HG03558 (cell line): ENCODE results near the gene GRID1.

Experiments
- ATAC-seq: cut with Tn5 transposase; IDR thresholded peaks from one replicate; pipeline ENCODE4 v1.9.1; 2021; ENCODE audit warnings: moderate number of reproducible peaks; ENCODE audit not compliant: unreplicated experiment; ENCODE audit errors: extremely low read depth

The GRID1 gene

DNA sequence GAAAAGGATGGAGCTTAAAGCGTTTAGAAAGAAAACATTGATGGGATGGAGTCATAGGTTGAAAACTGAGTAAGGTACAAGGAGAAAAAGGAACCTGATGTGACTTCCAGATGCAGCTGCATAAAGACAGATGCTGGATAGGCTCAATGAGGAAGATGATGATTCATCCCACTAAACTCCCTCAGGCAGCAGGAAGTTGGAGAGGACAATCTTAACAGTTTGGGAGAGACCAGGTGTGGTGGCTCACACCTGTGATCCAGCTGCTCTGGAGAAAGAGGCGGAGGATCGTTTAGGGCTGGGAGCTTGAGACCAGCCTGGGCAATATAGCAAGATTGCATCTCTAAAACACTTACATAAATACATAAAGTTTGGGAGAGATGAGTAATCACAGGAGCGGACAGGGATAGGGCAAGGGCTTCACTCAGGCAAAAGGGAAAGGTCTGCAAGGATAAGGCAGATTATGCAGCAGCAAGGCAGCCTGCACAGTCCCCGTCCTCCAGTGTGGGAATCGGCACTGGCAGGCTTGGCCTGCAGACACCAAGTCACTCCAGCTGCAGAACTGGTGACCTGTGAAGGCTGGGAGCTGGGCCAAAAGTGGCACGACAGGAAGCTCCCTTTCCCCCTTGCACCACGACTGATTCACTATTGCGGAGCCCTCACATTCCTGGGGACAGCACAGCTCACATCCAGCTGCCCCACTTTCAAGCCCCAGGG lies 438.5 kb downstream of the GRID1 start:
- no peak for ATAC-seq

DNA sequence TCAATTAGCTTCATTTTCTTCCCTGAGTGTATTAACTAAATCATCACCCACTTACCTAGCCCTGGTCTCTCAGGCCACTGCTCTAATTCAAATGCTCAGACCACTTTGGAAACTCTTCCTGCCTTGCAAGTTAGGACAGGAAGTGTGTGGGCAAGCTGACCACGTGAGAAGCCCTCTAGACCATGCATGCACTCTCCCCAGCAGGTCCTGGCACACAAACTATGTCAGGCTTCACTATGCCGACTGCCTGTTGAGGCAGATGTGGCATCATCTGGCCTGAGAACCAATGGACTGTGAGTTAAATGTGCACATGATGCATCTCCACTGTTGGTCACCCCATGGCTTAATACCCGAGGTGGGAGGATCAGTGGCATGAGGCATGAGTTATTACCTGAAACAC lies 439.6 kb downstream of the GRID1 start:
- ATAC-seq = no peak

DNA sequence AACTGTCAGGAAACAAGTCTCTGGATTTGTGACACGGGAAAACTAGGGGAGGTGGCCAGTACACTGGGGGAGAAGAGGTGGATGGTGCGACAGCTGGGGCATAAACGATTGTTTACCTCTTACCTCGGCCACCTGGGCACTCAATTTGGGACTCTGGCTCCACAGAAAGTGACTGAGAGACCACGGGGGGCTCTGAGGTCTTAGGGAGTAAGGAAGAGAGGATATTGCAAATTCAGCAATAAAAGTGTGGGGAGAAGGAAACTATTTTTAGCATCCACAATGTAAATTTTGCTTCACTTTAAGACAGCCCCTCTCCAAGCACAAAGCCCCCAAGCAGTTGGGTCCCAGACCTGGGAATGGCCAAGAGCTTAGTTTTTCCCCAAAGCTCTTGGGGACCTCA lies 440.5 kb downstream of the GRID1 start:
- no peak for ATAC-seq

DNA sequence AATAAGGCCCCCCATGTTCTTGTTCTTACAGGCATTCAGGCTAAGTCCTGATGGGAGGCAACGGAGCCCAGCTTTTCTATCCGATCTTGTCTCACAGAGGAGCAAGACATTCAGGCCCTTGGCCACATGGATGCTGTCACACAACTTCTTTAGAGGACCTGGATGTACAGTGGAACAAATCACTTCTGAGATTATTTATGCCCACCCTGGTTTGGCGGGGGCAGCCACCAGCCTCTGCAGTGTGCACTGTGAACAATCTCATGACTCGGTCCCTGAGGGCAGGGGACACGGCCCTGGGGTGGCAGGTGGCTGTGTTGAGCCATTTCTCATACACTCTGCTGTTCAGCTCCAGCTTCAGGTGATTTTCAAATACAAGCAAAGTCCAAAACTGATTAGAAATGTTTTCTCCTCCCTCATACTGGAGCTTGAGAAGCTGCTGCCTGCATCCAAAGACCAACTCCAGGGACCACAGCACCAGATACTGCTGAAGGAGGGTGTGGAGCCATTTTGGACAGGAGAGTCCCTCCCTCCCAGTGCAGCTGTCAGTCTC lies 441.3 kb downstream of the GRID1 start:
- ATAC-seq = no peak

DNA sequence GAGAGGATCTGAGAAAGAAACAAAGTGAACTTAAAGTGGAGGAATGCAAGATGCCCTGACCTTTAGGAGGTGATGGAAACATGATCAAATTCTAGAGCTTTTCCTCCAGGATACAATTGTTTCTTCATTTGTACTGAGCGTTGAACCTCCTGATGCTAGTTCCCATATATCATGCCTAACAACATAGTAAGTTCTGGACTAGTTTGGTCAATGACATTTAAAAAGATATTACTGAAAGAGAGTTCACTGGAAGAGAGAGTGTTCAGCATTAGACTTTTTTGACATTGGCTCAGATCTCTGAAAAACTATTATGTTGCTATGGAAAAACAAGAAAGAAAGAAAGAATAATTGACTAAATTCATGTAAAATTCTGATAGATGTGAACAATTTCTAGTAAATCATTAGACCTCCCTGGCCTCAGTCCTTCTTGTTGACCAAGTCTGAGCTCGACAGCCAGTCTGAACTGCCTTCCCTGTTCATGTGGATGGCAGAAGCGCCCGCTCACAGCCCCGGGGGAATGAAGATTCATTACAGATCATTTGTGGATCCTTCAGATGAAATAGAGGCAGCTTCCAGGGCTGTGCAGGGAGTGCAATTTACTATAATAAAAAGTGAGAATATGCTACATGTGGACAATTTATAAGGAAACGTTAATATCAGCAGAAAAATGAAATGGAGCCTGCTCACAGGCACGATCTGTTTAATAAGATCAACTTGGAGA lies 442.1 kb downstream of the GRID1 start:
- no peak for ATAC-seq

DNA sequence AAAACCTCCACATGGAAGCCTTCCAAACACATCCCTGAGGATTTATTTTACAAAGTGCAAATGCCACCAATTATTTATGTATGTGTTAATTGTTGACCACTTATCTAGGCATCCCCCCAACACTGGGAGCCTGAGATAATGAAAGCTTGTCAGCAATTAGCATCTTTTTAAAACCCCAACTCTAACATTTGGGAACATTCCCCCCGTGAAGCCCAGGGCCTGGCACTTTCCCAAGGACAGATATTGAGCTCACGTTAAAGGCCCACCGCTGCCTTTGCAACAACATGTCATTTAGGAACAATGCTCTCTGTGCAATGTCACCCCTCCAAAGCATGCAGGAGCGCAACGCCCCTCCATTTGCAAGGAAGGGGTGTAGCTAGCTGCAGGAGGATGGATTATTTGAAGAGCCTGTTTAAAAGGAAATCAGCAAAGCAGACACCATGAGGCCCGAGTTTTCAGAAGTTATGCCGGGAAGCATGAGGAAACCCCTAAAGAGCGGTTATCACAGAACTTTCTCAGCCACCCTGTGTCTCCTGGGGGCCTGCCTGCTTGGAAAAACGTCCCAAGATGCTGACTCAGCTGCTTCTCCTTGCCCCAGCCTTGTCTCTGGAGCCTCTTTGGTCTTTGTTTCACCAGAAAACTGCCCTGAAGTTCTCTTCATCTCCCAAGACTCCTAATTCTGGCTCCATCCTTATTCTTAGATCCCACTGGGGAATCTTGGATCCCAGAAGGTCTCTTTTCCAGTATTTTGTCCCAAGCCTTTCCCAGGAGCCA lies 444.1 kb downstream of the GRID1 start:
- no peak for ATAC-seq

DNA sequence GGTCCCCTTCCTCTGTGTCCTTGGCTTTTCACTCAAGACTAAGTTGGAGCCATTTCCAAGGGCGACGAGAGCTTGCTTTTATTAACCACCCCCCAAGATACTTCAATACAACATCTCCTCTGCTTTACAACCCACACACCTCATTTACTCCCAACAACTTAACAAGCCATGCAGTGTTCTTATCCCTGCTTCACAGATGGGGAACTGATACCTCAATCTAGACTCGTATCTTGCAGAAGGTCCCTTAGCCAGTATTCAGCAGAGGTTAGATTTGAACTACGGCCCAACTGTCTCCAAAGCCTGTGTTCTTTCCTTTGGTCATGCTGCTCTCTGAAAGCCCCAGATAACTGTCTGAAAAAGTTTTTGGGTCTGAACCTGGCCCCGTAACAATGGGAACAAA lies 444.8 kb downstream of the GRID1 start:
- ATAC-seq = no peak

DNA sequence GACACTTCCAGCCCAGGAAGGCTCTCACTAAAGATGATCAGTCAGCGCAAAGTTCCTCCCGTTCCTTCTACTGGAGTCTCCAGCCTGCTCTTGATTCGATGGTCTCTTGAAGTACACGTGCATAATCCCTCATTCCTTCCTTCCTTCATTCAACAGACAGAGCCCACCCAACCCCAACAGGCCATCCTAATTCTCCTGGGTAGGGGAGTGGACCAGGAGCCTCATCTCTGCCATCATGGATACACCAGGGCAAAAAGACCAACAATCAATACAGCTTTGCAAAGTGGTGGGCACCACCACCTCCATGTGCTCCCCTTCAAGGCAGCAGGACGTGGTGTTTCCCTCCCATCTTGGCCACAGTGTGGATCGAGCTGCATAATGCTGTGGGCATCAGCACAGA lies 446.3 kb downstream of the GRID1 start:
- no peak for ATAC-seq

DNA sequence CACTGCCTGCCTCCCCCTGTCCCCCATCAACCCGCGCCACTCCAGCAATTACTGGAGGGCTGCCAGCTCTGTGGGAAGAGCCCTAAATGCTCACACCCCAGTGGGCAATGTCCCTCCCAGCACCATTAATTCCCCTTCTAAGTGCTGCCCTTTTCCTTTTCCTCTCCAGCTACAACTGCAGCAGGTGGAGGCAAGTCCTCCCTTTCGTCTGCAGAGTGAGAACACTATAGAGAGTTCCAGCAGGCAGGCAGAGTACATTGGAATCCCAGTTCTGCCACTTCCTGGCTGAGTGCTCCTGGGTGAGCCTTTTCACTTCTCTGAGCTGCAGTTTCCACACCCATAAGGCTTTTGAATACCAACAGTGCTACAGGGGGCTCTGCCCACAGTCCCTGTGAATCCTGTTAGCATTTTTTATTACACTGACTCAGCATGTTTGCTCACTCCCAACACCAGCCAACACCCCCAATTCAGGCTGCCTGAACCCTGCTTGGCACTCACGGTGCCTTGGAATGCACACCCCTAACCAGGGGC lies 447.0 kb downstream of the GRID1 start:
- no peak for ATAC-seq

DNA sequence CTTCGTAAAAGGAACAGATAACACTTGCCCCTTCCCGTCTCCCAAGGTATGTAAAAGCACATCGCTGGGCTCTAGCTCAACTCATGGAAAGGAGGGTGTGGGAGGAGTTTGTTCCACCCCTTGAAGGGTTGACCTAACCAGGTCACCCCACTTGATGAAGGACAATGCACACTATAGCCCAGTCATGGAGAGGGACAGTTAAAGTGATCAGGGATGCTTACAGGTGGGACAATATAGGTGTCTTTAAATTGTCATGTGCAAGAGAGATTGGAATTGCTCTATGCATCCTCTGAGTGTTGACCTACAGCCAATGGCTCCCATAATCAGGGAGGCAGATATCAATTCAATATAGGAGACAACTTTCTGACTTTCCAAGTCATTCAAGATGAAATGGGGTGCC lies 448.2 kb downstream of the GRID1 start:
- ATAC-seq = no peak

DNA sequence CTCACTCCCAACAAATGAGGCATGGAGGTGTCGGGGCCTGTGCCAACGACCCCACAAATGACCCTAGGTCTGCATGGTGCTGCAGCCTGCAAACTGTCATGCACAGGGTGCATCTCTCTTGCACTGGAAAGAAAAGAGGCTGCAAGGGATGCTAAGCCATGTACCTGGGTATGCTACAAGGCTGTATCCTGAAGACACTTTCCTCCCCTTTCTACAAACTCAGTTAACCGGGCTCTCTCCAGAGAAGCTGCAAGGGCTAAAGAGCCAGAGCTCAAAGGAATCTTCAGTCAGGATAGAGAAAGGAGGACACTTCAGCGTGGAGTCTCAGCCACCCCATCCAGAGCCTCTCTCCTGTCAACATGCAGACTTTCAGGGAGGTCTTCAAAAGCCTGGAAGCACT lies 449.0 kb downstream of the GRID1 start:
- no peak for ATAC-seq

DNA sequence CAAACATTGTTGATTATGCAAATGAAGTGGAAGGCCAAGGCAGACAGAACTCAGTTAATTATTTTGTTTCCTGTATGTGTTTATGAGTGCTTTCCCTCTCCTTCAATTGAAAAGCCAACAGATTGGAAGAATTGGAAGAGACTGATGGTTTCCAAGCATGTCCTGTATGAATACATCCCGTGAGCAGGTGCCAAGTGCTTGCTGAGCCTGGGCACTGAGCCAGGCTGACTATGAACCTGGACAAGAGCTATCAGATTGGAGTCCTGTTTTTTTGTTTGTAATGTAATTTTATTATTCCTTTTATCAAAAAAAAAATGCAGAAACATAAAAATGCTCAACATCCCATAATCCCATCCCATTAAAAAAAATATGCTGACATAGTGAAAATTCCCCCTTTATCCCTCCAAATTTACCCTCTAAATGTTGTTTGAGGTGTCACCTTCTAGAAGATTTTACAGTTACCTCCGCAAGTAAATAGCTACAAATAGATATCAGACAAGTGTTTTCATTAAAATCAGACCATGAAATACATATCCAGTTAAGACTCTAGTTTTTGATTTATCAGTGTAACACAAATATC lies 449.5 kb downstream of the GRID1 start:
- ATAC-seq = no peak

DNA sequence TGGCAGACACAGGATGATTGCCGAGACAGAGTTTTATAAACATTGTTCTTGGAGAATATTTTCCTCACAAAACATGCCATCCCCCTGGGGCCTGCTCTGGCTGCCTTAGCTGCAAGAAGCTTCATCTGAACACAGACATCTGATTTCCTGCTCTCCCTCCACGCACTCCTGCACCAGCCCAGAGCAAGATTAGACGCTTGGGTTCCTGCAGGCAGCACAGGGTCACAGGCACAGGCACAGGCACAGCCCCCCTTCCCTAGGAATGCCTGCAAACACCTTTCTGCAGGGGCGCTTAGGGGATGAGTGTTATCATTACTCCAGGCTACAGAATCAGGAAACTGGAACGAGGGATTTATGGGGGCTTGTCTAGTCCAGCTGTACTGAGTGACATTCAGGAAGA lies 450.3 kb downstream of the GRID1 start:
- ATAC-seq = no peak

DNA sequence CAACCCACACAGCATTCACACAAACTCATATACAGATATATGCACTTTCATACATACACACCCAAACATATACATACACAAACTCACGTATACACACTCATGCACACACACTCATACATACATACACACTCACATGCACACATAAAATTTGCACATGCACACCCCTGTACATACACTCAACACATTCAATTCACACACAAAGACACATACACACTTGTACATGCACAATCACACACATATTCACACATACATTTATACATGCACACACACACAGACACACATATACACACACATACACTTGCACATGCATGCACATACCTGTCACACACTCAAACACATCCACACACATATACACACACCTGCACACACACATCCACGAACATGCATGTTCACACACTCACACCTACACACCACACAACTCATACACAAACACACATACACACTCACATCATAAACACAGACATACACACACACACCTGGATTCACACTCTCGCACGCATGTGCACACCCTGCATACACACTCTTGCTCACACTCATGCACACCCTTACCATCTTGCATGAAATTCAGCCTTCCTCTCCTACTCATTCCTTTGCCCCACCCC lies 451.2 kb downstream of the GRID1 start:
- no peak for ATAC-seq

DNA sequence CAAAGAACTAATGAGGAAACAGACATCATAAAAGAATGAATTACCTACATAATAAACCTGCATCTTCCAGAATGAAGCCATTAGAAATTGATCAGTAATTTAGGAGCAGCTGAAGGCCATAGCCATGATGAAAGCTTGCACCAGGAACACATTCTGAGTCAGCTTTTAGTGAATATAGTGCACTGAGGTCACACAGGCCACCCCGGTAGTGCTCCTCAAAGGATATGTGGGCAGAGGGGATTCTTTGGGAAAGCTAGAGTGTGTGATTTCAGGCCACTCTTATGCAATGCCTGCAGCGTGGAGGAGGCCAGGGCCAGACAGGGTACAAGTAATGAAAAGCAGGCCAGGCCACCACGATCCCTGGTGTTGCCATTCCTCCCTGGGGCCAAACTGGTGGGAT lies 451.9 kb downstream of the GRID1 start:
- no peak for ATAC-seq

DNA sequence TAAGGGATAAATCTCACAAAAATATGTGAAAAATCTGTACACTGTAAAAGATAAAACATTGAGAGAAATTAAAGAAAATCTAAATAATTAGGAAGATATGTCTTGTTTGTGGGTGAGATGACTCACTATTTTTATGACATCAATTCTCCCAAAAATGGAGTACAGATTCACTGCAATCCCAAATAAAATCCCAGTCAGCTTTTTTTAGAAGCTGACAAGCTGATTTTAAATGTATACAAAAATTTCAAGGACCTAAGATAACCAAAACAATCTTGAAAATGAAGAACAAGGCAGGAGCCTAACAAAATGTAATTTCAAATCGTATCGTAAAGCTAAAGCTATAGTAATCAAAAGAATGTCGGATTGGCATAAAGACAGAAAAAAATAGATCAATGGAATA lies 458.1 kb downstream of the GRID1 start:
- no peak for ATAC-seq

DNA sequence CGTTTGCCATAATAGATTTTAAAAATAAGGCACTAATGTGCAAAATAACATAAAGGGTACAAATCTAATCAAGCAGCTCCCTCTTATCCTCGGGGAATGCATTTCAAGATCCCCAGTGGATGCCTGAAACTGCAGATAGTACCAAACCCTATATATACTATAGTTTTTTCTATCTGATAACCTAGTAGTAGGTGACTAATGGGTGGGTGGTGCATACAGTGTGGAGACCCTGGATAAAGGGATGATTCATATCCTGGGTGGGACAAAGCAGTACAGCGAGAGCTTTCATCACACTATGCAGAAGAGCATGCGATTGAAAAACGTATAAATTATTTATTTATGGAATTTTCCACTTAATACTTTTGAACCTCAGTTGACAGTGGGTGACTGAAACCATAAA lies 464.5 kb downstream of the GRID1 start:
- ATAC-seq = no peak

DNA sequence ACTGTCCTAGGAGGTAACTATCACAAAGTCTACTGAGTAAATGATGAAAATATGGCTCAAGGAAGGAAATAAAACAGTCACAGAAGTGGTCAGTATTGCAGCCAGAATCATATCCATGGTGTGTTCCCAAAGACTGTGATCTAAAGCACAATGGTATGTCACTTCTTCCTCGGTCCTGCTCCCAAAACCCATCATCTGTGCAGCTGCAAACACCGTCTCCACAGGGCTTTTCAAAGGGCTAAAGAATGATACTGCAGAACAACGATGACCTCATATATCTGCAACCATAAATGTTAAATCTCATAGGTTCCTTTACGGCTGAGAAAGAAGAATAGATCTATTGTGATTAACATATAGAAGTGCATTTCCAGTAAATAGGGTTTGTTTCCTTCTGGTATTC lies 465.0 kb downstream of the GRID1 start:
- ATAC-seq = no peak

DNA sequence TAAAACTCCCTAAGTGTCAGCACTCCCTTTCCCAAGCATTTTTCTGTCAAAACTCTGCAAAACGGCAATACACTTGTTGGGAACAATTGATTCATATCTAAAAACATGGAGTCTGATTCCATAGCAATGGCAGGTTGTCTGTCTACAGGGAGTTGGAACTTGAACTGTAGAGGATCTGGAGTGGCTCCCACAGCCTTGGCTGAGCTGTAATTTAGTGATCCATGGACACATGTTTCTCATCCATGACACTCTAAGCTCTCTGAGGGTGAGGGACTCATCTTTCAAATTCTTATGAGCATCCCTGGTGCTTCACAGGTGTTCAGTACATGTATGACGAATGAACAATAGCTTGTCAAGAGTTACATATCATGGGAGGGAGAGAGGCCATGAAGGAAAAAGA lies 466.1 kb downstream of the GRID1 start:
- no peak for ATAC-seq

DNA sequence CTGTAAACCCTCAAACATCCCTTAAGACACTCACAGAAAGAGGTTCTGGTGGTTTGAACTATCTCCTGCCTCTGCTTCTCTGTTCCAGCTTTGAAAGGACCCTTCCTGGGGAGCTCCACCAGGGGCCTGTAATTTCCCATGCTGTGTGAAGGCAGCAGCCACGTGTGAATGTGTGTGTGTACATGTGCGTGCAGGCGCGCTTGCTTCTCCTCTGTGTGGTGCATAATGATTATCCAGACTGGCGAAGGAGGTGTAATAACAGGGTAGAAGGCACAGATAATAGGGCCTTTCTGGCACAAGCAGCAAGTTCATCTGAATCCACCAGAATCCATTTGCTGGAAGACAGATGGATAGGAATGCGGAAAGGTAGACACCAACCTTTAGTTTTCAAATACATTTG lies 466.5 kb downstream of the GRID1 start:
- ATAC-seq = no peak
